HG03575 (cell line): ENCODE data around the gene VSIG10L.

Experiments used
- ATAC-seq: cut with Tn5 transposase; IDR thresholded peaks from one replicate; pipeline ENCODE4 v1.9.1; 2021; ENCODE audit not compliant: unreplicated experiment, insufficient number of reproducible peaks, low FRiP score; ENCODE audit errors: extremely low read depth

VSIG10L gene

DNA sequence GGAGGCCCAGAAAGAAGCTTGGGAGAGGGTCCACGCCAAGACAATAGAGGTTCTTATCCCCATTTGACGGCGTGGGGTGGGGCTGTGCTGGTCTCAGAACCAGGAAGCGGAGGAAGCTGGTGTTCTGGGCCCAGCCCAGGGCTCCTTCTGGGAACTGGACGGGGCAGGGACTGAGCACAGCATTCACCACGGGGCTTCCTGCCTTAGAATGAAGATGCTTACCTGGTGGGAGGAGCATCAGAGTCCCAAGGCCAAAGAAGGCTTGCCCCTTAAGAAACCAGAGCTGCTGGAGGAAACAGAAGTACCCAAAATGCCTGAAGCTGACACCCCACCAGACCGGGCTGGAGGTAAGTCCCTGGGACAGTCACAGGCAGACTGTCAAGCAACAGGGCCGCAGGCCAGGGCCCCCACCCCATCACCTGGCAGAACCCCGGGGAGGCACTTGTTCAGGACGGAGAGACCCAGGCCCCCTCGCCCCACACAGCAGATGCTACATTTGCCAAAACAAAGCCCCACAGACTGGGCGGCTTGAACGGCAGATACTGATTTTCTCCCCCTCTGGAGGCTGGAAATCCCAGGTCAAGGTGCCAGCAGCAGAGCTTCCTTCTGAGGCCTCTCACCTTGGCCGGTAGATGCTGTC is 48.2 kb downstream of the VSIG10L start:
- no peak for ATAC-seq

- ATAC-seq, result no peak
These were observed 49.0 kb downstream of the VSIG10L start for GRCh38 chr19:51292971-51293370.

DNA sequence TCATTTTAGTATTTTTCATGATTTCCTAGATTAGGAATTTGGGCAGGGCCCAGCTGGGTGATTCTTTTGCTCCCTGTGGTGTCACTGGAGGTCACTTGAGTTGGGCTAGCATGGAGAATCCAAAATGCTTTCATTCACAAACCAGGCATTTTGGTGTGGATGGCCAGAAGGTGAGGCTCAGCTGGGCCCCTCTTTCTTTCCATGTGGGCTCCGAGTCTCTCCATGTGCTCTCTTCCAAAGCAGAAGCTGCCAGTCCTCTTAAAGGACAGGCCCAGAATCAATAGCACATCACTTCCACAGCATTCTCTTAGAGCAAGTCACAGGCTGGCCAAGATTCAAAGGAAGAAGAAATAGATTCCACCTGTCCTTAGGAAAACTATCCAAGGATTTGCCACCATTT is 52.3 kb downstream of the VSIG10L start:
- no peak for ATAC-seq

GRCh38 chr19:51285682-51286081 is 56.3 kb downstream of the VSIG10L start:
- no peak for ATAC-seq

- no peak for ATAC-seq
These were observed 59.6 kb downstream of the VSIG10L start for GRCh38 chr19:51282335-51282734.
